AG10803 (cell line): ENCODE measurements around the gene KLHL10.
"Not testable (repeated sequence)": the region's sequence is repeated elsewhere in the genome, so short reads cannot be mapped to it uniquely, and the experiment has no call there.

Experiments used
- DNase-seq: peaks from one replicate; pipeline ENCODE4 v3.0.0; 2010; ENCODE audit warnings: low read depth
- H3K4me3 ChIP-seq: 2 replicates; pipeline ENCODE4 v1.5.1; 2011; ENCODE audit warnings: mild to moderate bottlenecking, low read length, control low read depth
- CTCF ChIP-seq: conservative IDR thresholded peaks from 2 replicates; pipeline ENCODE4 v1.5.1; 2011; ENCODE audit warnings: mild to moderate bottlenecking, low read length, control low read depth, inconsistent platforms

KLHL10 gene

GRCh38 chr17:41865596-41865893, 27.9 kb downstream of the KLHL10 start:
- TF ChIP-seq CTCF: no peak
- H3K4me3 ChIP-seq: peak overlapping the region; percentile 54
- DNase-seq: no peak

- DNase-seq: no peak
- no peak overlapping the region for H3K4me3 ChIP-seq
- no peak for TF ChIP-seq CTCF
Measured at GRCh38 chr17:41868568-41868967, 30.9 kb downstream of the KLHL10 start.

DNA sequence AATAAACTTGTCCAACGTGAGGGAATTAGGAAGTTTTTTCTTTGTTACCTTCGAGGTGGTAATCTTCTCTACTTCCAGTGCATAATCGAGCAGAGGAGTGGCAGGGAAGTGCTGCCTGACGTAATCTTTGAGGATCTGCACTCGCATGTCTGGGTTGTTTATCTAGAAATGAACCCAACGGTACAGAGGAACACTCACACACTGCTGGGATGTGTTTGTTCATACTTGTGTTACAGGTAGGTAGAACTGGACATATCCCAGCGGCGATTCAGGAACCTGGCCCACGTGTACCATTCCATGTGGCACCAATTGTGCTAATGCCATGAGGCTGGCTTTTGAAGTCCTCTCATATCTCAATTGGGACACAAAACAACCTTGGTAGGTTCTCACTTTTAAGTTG, 31.8 kb downstream of the KLHL10 start:
- no peak overlapping the region for H3K4me3 ChIP-seq
- no peak for TF ChIP-seq CTCF
- DNase-seq: no peak

- no peak overlapping the region for H3K4me3 ChIP-seq
- DNase-seq: no peak
- no peak for TF ChIP-seq CTCF
Measured at GRCh38 chr17:41870097-41870496, 32.5 kb downstream of the KLHL10 start.

DNA sequence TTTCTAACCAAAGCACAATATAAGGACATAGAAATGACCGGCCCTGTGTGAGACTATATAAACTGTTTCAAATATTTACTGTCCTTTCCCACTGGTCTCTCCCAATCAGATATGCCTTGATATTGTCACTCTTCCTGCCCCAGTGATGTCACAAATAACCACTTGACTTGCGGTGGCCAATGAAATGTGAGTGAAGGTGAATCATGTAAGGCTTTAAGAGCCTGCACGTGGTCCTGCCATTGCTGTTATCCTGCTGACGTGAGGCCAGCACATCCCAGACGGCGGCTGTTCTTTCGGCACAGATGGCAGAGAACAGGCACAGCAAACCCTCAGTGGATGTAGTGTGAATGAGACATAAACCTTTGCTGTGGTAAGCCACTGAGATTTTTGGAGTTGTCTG, 33.0 kb downstream of the KLHL10 start:
- no peak for TF ChIP-seq CTCF
- H3K4me3 ChIP-seq: no peak overlapping the region
- no peak for DNase-seq

DNA sequence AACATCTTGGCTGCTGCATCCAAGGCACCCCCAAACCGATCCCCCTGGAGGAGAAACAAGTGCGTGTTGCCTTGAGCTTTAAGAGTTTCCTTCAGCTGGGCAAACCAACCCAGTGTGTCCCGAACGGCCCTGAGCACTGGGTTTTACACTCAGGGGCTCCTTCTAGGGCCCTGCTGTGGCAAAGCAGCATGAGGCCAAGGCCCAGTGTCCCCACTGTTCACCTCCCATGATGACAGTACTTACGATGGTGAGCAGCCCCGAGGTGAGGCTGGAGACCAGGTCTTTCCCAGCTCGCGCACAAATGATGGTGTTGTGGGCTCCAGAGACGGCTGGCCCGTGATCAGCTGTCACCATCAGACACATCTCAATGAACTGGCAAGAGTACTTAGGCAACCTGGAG, 34.2 kb downstream of the KLHL10 start:
- H3K4me3 ChIP-seq: no peak overlapping the region
- no peak for TF ChIP-seq CTCF
- no peak for DNase-seq

GRCh38 chr17:41873559-41874292, 36.1 kb downstream of the KLHL10 start:
- no peak for TF ChIP-seq CTCF
- H3K4me3 ChIP-seq: no peak overlapping the region
- peak; percentile 8 for DNase-seq

DNA sequence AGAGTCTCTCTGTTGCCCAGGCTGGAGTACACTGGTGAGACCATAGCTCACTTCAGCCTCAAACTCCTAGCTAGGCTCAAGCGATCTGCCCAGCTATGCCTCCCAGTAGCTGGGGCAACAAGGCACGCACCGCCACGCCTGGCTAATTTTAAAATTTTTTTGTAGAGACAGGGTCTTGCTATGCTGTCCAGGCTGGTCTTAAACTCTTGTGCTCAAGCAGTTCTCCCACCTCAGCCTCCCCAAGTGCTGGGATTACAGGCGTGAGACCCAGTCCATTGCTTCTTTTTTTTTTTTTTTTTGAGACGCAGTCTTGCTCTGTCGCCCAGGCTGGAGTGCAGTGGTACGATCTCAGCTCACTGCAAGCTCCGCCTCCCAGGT, 36.7 kb downstream of the KLHL10 start:
- not testable (repeated sequence) for DNase-seq, H3K4me3 ChIP-seq
